Activated CD8-positive, alpha-beta T cell treated with anti-CD3 and anti-CD28 coated beads for 36 hours (primary cell): ENCODE results near the gene TLE3. TPM values are rescaled to one million over a fixed set of nuclear protein-coding genes. Genes with fewer than 3 reads are reported as not detected.

Experiments
- ATAC-seq: fragments of 200-7000 bp; cut with Tn5 transposase; one replicate; pipeline ENCODE4 v1.10.0; 2021; ENCODE audit warnings: mild to moderate bottlenecking, moderate library complexity
- CTCF ChIA-PET: fragments of 350-600 bp; sonication (Branson Sonifier 250); formaldehyde crosslinking; loops from one replicate; lab custom pipeline; 2021; ENCODE audit warnings: antibody characterized with exemption; lab: Charles Lee
- POLR2A ChIA-PET: fragments of 350-600 bp; sonication (Branson Sonifier 250); formaldehyde crosslinking; loops from one replicate; lab custom pipeline; 2021; ENCODE audit warnings: antibody characterized with exemption; lab: Charles Lee
- DNase-seq: peaks from one replicate; pipeline ENCODE4 v3.0.0-alpha.2; 2020
- H3K27ac Mint-ChIP-seq: one replicate; pipeline ENCODE4 v1.8.0; 2021; ENCODE audit warnings: mild to moderate bottlenecking, mixed read lengths
- H3K27me3 Mint-ChIP-seq: one replicate; pipeline ENCODE4 v1.8.0; 2021; ENCODE audit warnings: mixed read lengths
- H3K36me3 Mint-ChIP-seq: one replicate; pipeline ENCODE4 v1.8.0; 2021; ENCODE audit warnings: low read depth, mixed read lengths
- H3K4me1 Mint-ChIP-seq: one replicate; pipeline ENCODE4 v1.8.0; 2021; ENCODE audit warnings: low read depth, mixed read lengths
- H3K4me3 Mint-ChIP-seq: one replicate; pipeline ENCODE4 v1.8.0; 2021; ENCODE audit warnings: mild to moderate bottlenecking, moderate library complexity, mixed read lengths
- H3K9me3 Mint-ChIP-seq: one replicate; pipeline ENCODE4 v1.8.0; 2021; ENCODE audit warnings: mixed read lengths
- intact Hi-C: fragments of 100-400 bp; cut with micrococcal nuclease; formaldehyde crosslinking; loops from one replicate; pipeline ENCODE4 v1.10.0; 2022
- total RNA-seq, 2 experiments: library from RNA; stranded (reverse); gene quantifications; one replicate each; pipeline ENCODE4 v1.2.3, GENCODE V29; 2021
- TF ChIP-seq, protein P1 (sequence below): fragments of 200-600 bp; IDR thresholded peaks from one replicate; pipeline ENCODE4 v1.8.0; 2022; ENCODE audit warnings: antibody characterized with exemption, mild to moderate bottlenecking

The TLE3 gene
- total RNA-seq, 2 experiments from 2014 or later: 48.4 to 64.2 TPM

DNA sequence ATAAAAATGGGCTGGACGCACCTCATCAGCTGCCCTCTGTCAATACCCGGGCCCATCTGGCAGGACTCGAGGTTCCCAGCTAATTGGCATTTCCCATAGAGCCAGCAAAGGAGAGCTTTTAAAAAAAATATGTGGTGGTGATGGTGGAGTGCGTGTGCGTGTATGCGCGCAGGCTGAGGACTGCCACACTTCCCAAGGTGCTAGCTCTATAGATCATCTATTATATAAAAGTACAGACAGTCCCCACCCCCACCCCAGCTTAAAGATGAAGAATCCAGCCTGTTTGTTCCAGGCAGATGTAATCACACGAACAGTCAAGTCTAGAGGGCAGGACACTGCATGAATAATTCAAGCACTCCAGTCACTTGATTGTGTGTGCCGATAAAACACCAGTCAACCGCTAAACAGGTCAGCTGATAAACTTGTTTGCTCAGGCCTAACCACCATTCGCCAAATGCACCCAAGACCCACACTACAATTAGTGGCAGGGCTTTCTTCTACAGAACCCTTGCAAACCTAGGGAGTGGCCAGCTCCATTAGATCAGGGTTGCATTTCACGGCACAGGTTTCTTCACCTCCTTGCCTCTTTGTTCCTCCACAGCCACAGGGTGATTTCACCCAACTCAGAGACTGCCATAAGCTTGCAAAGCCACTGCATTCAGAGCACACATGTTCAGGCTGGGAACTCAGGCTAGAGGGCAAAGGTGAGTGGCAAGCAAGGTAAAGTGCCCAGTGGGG lies 5.8 kb downstream of the TLE3 start:
- no peak for ATAC-seq
- intact Hi-C loops: loop anchor here (10.0 kb wide), 2 partner anchors 367 to 517 kb away; no protein-coding TSS in a partner anchor
- ChIA-PET POLR2A (interaction anchor here (0.6 to 1.6 kb wide), 8 partner anchors 8 to 629 kb away, joined by 3 to 5 read pairs (median 3); no protein-coding TSS in a partner anchor), CTCF (interaction anchor here (1.1 to 1.5 kb wide), 3 partner anchors 9 to 375 kb away, joined by 3 read pairs; no protein-coding TSS in a partner anchor)
- H3K4me3 Mint-ChIP-seq: no peak overlapping the region
- peaks cover 74% of the 10 kb centered on the region for H3K4me1 Mint-ChIP-seq
- TF ChIP-seq, protein P1, sequence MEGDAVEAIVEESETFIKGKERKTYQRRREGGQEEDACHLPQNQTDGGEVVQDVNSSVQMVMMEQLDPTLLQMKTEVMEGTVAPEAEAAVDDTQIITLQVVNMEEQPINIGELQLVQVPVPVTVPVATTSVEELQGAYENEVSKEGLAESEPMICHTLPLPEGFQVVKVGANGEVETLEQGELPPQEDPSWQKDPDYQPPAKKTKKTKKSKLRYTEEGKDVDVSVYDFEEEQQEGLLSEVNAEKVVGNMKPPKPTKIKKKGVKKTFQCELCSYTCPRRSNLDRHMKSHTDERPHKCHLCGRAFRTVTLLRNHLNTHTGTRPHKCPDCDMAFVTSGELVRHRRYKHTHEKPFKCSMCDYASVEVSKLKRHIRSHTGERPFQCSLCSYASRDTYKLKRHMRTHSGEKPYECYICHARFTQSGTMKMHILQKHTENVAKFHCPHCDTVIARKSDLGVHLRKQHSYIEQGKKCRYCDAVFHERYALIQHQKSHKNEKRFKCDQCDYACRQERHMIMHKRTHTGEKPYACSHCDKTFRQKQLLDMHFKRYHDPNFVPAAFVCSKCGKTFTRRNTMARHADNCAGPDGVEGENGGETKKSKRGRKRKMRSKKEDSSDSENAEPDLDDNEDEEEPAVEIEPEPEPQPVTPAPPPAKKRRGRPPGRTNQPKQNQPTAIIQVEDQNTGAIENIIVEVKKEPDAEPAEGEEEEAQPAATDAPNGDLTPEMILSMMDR: no peak
- peak; percentile 31 for DNase-seq
- H3K27ac Mint-ChIP-seq: no peak overlapping the region
- H3K9me3 Mint-ChIP-seq: no peaks in the 10 kb centered on the region
- H3K36me3 Mint-ChIP-seq: peaks cover 66% of the 10 kb centered on the region
- H3K27me3 Mint-ChIP-seq: no peaks in the 10 kb centered on the region

DNA sequence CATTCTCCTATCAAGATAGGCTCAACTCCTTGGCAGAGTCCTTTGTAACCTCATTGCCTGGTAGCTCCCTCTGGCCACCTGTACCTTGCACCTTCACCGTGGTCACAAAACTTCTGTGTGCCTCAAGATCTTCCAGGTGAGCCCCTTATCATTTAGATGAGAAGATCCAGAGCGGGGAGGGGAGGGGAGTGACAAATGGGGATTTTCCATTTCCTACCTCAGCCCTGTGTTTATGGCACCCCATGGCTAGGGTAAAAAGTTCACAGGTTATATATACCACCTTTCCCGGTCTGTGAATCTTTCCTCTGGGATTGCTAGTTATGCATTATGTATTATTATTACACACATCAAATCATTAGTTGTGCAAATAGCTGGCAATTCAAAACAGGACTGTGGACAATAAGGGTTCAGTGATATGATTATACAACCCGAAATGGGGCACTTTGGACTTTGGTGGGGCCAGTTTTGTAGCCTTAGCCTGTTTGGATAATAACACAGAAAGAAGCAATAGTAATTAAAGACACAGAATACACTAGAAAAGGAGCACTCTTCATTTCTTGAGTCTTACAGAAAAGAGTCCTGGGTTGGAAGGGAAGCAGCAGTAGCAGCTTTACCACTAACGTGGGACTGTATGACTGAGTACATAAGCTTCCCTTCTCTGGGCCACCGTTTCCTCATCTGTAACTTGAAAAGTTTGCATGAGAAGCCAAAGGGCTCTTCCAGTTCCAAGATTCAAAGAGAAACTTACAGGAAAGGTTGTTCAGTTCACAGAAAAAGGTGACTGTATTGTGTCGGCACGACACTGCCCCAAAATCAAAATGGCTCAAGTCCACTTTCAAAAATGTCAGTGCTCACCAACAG lies 7.1 kb downstream of the TLE3 start:
- H3K27ac Mint-ChIP-seq: no peak overlapping the region
- intact Hi-C loops: loop anchor here (10.0 kb wide), 2 partner anchors 366 to 516 kb away; no protein-coding TSS in a partner anchor
- TF ChIP-seq, protein P1: no peak
- H3K27me3 Mint-ChIP-seq: no peaks in the 10 kb centered on the region
- DNase-seq (no peak), ATAC-seq (peak; percentile 15)
- H3K4me3 Mint-ChIP-seq: no peak overlapping the region
- no peaks in the 10 kb centered on the region for H3K9me3 Mint-ChIP-seq
- POLR2A ChIA-PET: interaction anchor here (0.7 to 1.6 kb wide), 6 partner anchors 9 to 627 kb away, joined by 3 to 5 read pairs (median 4); no protein-coding TSS in a partner anchor
- CTCF ChIA-PET: interaction anchor here (0.8 to 1.8 kb wide), 2 partner anchors 11 to 362 kb away, joined by 3 to 4 read pairs; no protein-coding TSS in a partner anchor
- peaks cover 77% of the 10 kb centered on the region for H3K36me3 Mint-ChIP-seq
- peaks cover 86% of the 10 kb centered on the region for H3K4me1 Mint-ChIP-seq

DNA sequence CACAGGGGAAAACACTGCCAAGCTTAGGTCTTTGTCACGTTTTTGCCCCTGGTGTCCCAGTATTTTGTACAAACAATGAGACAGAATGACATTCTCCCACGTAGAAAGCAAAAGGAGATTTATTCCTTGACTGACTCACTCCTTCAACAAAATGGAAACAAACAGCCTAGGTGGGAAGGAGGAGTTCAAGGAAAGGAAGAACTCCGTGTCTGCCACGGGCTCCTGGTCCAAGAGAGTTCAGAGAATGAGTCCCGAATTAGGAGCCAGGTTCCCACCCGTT lies 8.1 kb downstream of the TLE3 start:
- no peak for DNase-seq
- peaks cover 91% of the 10 kb centered on the region for H3K4me1 Mint-ChIP-seq
- ChIA-PET POLR2A (interaction anchor here (1.2 to 1.3 kb wide), 2 partner anchors 8 to 10 kb away, joined by 4 to 5 read pairs; partner anchors contain the start of gene TLE3), CTCF (interaction anchor here (1.8 kb wide), 1 partner anchor 361 kb away, joined by 4 read pairs; no protein-coding TSS in a partner anchor)
- no peak for ATAC-seq
- H3K9me3 Mint-ChIP-seq: no peaks in the 10 kb centered on the region
- peaks cover 74% of the 10 kb centered on the region for H3K36me3 Mint-ChIP-seq
- intact Hi-C loops: no loop called here
- TF ChIP-seq, protein P1: no peak
- no peaks in the 10 kb centered on the region for H3K27me3 Mint-ChIP-seq
- H3K27ac Mint-ChIP-seq: no peak overlapping the region
- H3K4me3 Mint-ChIP-seq: no peak overlapping the region

DNA sequence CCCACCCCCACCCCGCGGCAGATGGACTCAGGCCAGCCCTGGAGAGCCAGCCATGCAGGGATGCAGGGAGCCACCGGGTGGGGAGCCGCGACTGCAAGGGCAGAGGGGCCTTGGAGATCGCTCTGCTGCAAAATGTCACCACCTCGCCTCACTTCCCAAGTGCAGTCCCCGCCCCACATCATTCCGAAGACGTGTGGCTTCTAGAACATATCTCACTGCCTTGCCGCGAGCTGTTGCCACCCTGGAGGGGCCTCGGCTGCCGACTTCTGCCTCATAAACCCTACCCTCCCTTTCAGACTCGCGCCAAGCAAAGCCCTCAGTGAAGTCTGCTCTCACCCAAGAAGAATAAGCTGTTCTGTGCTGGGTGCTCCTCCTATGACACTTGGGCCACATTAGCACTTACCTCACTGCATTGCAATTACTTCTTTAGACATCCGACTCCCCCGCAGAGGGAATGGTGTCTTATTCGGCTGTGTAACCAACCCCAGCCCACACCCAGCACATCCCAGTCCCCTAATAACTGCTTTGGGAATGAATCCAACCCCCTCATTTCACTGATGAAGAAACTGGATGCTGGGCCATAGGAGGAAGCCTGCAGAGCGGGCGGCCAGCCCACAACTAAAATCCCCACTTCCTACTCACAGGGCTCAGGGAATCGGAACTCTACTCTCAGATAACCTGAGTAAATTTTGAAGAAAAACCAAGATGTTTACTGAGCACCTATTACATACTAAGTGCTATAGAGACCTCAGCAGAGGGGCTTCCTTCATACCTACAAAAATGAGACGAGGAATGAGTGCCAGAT lies 8.6 kb downstream of the TLE3 start:
- Mint-ChIP-seq H3K27ac (no peak overlapping the region), H3K36me3 (peaks cover 75% of the 10 kb centered on the region), H3K27me3 (no peaks in the 10 kb centered on the region), H3K4me1 (peaks cover 92% of the 10 kb centered on the region), H3K9me3 (no peaks in the 10 kb centered on the region), H3K4me3 (no peak overlapping the region)
- TF ChIP-seq, protein P1: no peak
- POLR2A ChIA-PET: interaction anchor here (1.0 to 1.3 kb wide), 3 partner anchors 9 to 438 kb away, joined by 3 to 5 read pairs (median 4); partner anchors contain the start of gene TLE3
- no peak for DNase-seq
- ATAC-seq: no peak
- CTCF ChIA-PET: interaction anchor here (1.8 kb wide), 1 partner anchor 360 kb away, joined by 4 read pairs; no protein-coding TSS in a partner anchor
- intact Hi-C loops: no loop called here
